GM19238 (cell line): ENCODE data around the gene CETP.
"Not testable (repeated sequence)": the region's sequence is repeated elsewhere in the genome, so short reads cannot be mapped to it uniquely, and the experiment has no call there.

Experiments
- DNase-seq: peaks from one replicate; pipeline ENCODE4 v3.0.0; 2011; ENCODE audit warnings: low spot score; ENCODE audit not compliant: insufficient read length

CETP gene

GRCh38 chr16:56933828-56934598 lies 27.7 kb upstream of the CETP start:
- DNase-seq: no peak

- DNase-seq: not testable (repeated sequence)
These were observed 27.1 kb upstream of the CETP start for GRCh38 chr16:56934599-56935145.

- no peak for DNase-seq
These were observed 26.5 kb upstream of the CETP start for GRCh38 chr16:56935201-56935600.

GRCh38 chr16:56936491-56936890 lies 25.3 kb upstream of the CETP start:
- DNase-seq: no peak

GRCh38 chr16:56936950-56937349 lies 24.8 kb upstream of the CETP start:
- DNase-seq: no peak

GRCh38 chr16:56938664-56939513 lies 22.9 kb upstream of the CETP start:
- DNase-seq: no peak

- no peak for DNase-seq
These were observed 21.9 kb upstream of the CETP start for GRCh38 chr16:56939801-56940200.

GRCh38 chr16:56941092-56941491 lies 20.7 kb upstream of the CETP start:
- no peak for DNase-seq

- DNase-seq: no peak
These were observed 19.9 kb upstream of the CETP start for GRCh38 chr16:56941856-56942331.

GRCh38 chr16:56943761-56944375 lies 17.9 kb upstream of the CETP start:
- DNase-seq: no peak

- DNase-seq: no peak
These were observed 16.6 kb upstream of the CETP start for GRCh38 chr16:56944954-56945839.

- DNase-seq: no peak
These were observed 15.8 kb upstream of the CETP start for GRCh38 chr16:56945847-56946527.

- no peak for DNase-seq
These were observed 14.8 kb upstream of the CETP start for GRCh38 chr16:56946767-56947603.

GRCh38 chr16:56947604-56947995 lies 14.2 kb upstream of the CETP start:
- DNase-seq: no peak

GRCh38 chr16:56948234-56948633 lies 13.5 kb upstream of the CETP start:
- no peak for DNase-seq

GRCh38 chr16:56950051-56950450 lies 11.7 kb upstream of the CETP start:
- no peak for DNase-seq

GRCh38 chr16:56950455-56950854 lies 11.3 kb upstream of the CETP start:
- DNase-seq: no peak

GRCh38 chr16:56950881-56951771 lies 10.6 kb upstream of the CETP start:
- DNase-seq: peak; percentile 66
